Immature natural killer cell (primary cell): ENCODE results near the gene MST1. TPM values are rescaled to one million over a fixed set of nuclear protein-coding genes. Genes with fewer than 3 reads are reported as not detected.
"Not testable (repeated sequence)": the region's sequence is repeated elsewhere in the genome, so short reads cannot be mapped to it uniquely, and the experiment has no call there.

ENCODE experiments used
- DNase-seq, 3 donors: peaks; one replicate each; pipeline ENCODE4 v3.0.0; 2022; ENCODE audit warnings: mixed read lengths in 1 of 3
- H3K27ac Mint-ChIP-seq, 6 donors: one replicate each; pipeline ENCODE4 v1.8.0; 2020; ENCODE audit warnings: mixed read lengths in 6 of 6, mild to moderate bottlenecking in 5 of 6, inconsistent platforms in 4 of 6, moderate library complexity in 3 of 6
- H3K27me3 Mint-ChIP-seq, 3 donors: one replicate each; pipeline ENCODE4 v1.8.0; 2020 to 2021; ENCODE audit warnings: low read depth in 3 of 3, mild to moderate bottlenecking in 3 of 3, mixed read lengths in 3 of 3, moderate library complexity in 3 of 3, inconsistent platforms in 1 of 3
- H3K36me3 Mint-ChIP-seq, 3 donors: one replicate each; pipeline ENCODE4 v1.8.0; 2020; ENCODE audit warnings: mixed read lengths in 3 of 3, inconsistent platforms in 2 of 3, mild to moderate bottlenecking in 2 of 3
- H3K4me1 Mint-ChIP-seq, 2 donors: one replicate each; pipeline ENCODE4 v1.8.0; 2020; ENCODE audit warnings: inconsistent platforms in 2 of 2, mild to moderate bottlenecking in 2 of 2, mixed read lengths in 2 of 2, moderate library complexity in 1 of 2
- H3K4me3 Mint-ChIP-seq, 5 donors: one replicate each; pipeline ENCODE4 v1.8.0; 2020; ENCODE audit warnings: mild to moderate bottlenecking in 5 of 5, mixed read lengths in 5 of 5, inconsistent platforms in 3 of 5, moderate library complexity in 3 of 5
- H3K9me3 Mint-ChIP-seq, 6 donors: one replicate each; pipeline ENCODE4 v1.8.0; 2020; ENCODE audit warnings: mild to moderate bottlenecking in 6 of 6, mixed read lengths in 6 of 6, inconsistent platforms in 4 of 6, moderate library complexity in 3 of 6
- polyA plus RNA-seq, 3 donors: library from polyadenylated mRNA; unstranded; fragments of 300-500 nt; fragmentation: Illumina TruSeq; gene quantifications; one replicate each; pipeline ENCODE4 v1.2.3, GENCODE V29; 2021

The MST1 gene
- polyA plus RNA-seq, 3 donors from 2014 or later: 0.19 to 1.3 TPM; not detected in 1

- H3K27me3 Mint-ChIP-seq: peaks cover 8 to 15% (median 9%) of the 10 kb centered on the region in 3 donors
- not testable (repeated sequence) for H3K9me3 Mint-ChIP-seq, DNase-seq, H3K36me3 Mint-ChIP-seq
- H3K4me3 Mint-ChIP-seq: peak overlapping the region in 4 of 5 donors; percentile 27 to 55 (median 34)
- peak overlapping the region in 2 of 6 donors; percentile 7 to 58 for H3K27ac Mint-ChIP-seq
- peaks cover 34 to 43% of the 10 kb centered on the region in 2 donors for H3K4me1 Mint-ChIP-seq
Observed at GRCh38 chr3:49687424-49687795, 1.9 kb downstream of the MST1 start.

GRCh38 chr3:49686769-49687423, 2.4 kb downstream of the MST1 start:
- peak overlapping the region in 2 of 6 donors; percentile 7 to 58 for H3K27ac Mint-ChIP-seq

GRCh38 chr3:49686346-49686745, 2.9 kb downstream of the MST1 start:
- peak overlapping the region; percentile 33 to 69 (median 60) for H3K4me3 Mint-ChIP-seq
- H3K27ac Mint-ChIP-seq, H3K36me3 Mint-ChIP-seq, H3K9me3 Mint-ChIP-seq: not testable (repeated sequence)
- H3K4me1 Mint-ChIP-seq: peaks cover 31 to 40% of the 10 kb centered on the region in 2 donors
- peaks cover 8 to 14% (median 9%) of the 10 kb centered on the region in 3 donors for H3K27me3 Mint-ChIP-seq
- peak in 1 of 3 donors; percentile 17 for DNase-seq

More at GRCh38 chr3:49686769-49687423, 2.4 kb downstream of the MST1 start:
- not testable (repeated sequence) for H3K9me3 Mint-ChIP-seq, H3K36me3 Mint-ChIP-seq
- Mint-ChIP-seq H3K4me1 (peaks cover 32 to 43% of the 10 kb centered on the region in 2 donors), H3K4me3 (peak overlapping the region in 4 of 5 donors; percentile 27 to 55 (median 34)), H3K27me3 (peaks cover 8 to 14% (median 9%) of the 10 kb centered on the region in 3 donors)
- DNase-seq: peak in 2 of 3 donors; percentile 18 to 26

GRCh38 chr3:49685846-49686245, 3.4 kb downstream of the MST1 start:
- H3K27ac Mint-ChIP-seq, H3K9me3 Mint-ChIP-seq, DNase-seq, H3K36me3 Mint-ChIP-seq: not testable (repeated sequence)
- Mint-ChIP-seq H3K27me3 (peaks cover 8 to 14% (median 9%) of the 10 kb centered on the region in 3 donors), H3K4me1 (peaks cover 26 to 35% of the 10 kb centered on the region in 2 donors), H3K4me3 (peak overlapping the region in 1 of 5 donors; percentile 69)

- H3K4me3 Mint-ChIP-seq, H3K9me3 Mint-ChIP-seq, DNase-seq, H3K36me3 Mint-ChIP-seq: not testable (repeated sequence)
- Mint-ChIP-seq H3K27ac (peak overlapping the region in 1 of 6 donors; percentile 26), H3K4me1 (peaks cover 19 to 29% of the 10 kb centered on the region in 2 donors), H3K27me3 (peaks cover 8 to 14% (median 9%) of the 10 kb centered on the region in 3 donors)
Observed at GRCh38 chr3:49685103-49685502, 4.2 kb downstream of the MST1 start.

- H3K9me3 Mint-ChIP-seq, DNase-seq, H3K27ac Mint-ChIP-seq, H3K4me3 Mint-ChIP-seq: not testable (repeated sequence)
- H3K27me3 Mint-ChIP-seq: peaks cover 6 to 12% (median 8%) of the 10 kb centered on the region in 3 donors
- H3K36me3 Mint-ChIP-seq: peaks cover 5 to 14% (median 11%) of the 10 kb centered on the region in 3 donors
- peaks cover 13 to 27% of the 10 kb centered on the region in 2 donors for H3K4me1 Mint-ChIP-seq
Observed at GRCh38 chr3:49684453-49684852, 4.8 kb downstream of the MST1 start.

GRCh38 chr3:49683162-49683561, 6.1 kb downstream of the MST1 start:
- no peak overlapping the region for H3K27ac Mint-ChIP-seq
- no peaks in the 10 kb centered on the region for H3K9me3 Mint-ChIP-seq
- peaks cover 0 to 3% (median 2%) of the 10 kb centered on the region in 3 donors for H3K27me3 Mint-ChIP-seq
- H3K4me1 Mint-ChIP-seq: peaks cover 0 to 16% of the 10 kb centered on the region in 2 donors
- no peak overlapping the region for H3K4me3 Mint-ChIP-seq
- H3K36me3 Mint-ChIP-seq: peaks cover 7 to 17% (median 13%) of the 10 kb centered on the region in 3 donors
- DNase-seq: no peak

GRCh38 chr3:49681543-49681942, 7.7 kb downstream of the MST1 start:
- Mint-ChIP-seq H3K9me3 (no peaks in the 10 kb centered on the region), H3K27me3 (peaks cover 0 to 3% (median 0%) of the 10 kb centered on the region in 3 donors), H3K4me3 (no peak overlapping the region), H3K4me1 (peaks cover 0 to 10% of the 10 kb centered on the region in 2 donors), H3K36me3 (peaks cover 9 to 19% (median 15%) of the 10 kb centered on the region in 3 donors), H3K27ac (no peak overlapping the region)
- no peak for DNase-seq

GRCh38 chr3:49681232-49681522, 8.1 kb downstream of the MST1 start:
- DNase-seq: no peak
- Mint-ChIP-seq H3K4me1 (peaks cover 1 to 10% of the 10 kb centered on the region in 2 donors), H3K27ac (no peak overlapping the region), H3K4me3 (no peak overlapping the region), H3K27me3 (peaks cover 0 to 3% (median 0%) of the 10 kb centered on the region in 3 donors), H3K36me3 (peaks cover 9 to 19% (median 15%) of the 10 kb centered on the region in 3 donors), H3K9me3 (no peaks in the 10 kb centered on the region)

GRCh38 chr3:49680493-49681231, 8.6 kb downstream of the MST1 start:
- H3K9me3 Mint-ChIP-seq: no peaks in the 10 kb centered on the region
- H3K4me1 Mint-ChIP-seq: peaks cover 7 to 13% of the 10 kb centered on the region in 2 donors
- DNase-seq: no peak
- H3K4me3 Mint-ChIP-seq: no peak overlapping the region
- peaks cover 9 to 19% (median 15%) of the 10 kb centered on the region in 3 donors for H3K36me3 Mint-ChIP-seq
- no peak overlapping the region for H3K27ac Mint-ChIP-seq
- peaks cover 0 to 3% (median 0%) of the 10 kb centered on the region in 3 donors for H3K27me3 Mint-ChIP-seq

- H3K4me3 Mint-ChIP-seq: peak overlapping the region in 3 of 5 donors; percentile 15 to 96 (median 44)
- H3K27ac Mint-ChIP-seq: no peak overlapping the region
- no peak for DNase-seq
- peaks cover 32 to 37% of the 10 kb centered on the region in 2 donors for H3K4me1 Mint-ChIP-seq
- peaks cover 0 to 7% (median 7%) of the 10 kb centered on the region in 3 donors for H3K27me3 Mint-ChIP-seq
- H3K9me3 Mint-ChIP-seq: no peaks in the 10 kb centered on the region
- peaks cover 4 to 15% (median 10%) of the 10 kb centered on the region in 3 donors for H3K36me3 Mint-ChIP-seq
Observed at GRCh38 chr3:49675912-49676311, 13.4 kb downstream of the MST1 start.

GRCh38 chr3:49674497-49674983, 14.7 kb downstream of the MST1 start:
- H3K4me3 Mint-ChIP-seq: peak overlapping the region; percentile 91 to 96 (median 93)
- no peak for DNase-seq
- H3K36me3 Mint-ChIP-seq: peaks cover 4 to 5% (median 4%) of the 10 kb centered on the region in 3 donors
- H3K27ac Mint-ChIP-seq: peak overlapping the region; percentile 29 to 97 (median 88)
- H3K4me1 Mint-ChIP-seq: peaks cover 27 to 37% of the 10 kb centered on the region in 2 donors
- peaks cover 0 to 7% (median 7%) of the 10 kb centered on the region in 3 donors for H3K27me3 Mint-ChIP-seq
- H3K9me3 Mint-ChIP-seq: no peaks in the 10 kb centered on the region

- peak; percentile 98 for DNase-seq
- H3K4me1 Mint-ChIP-seq: peaks cover 27 to 37% of the 10 kb centered on the region in 2 donors
- peaks cover 0 to 7% (median 7%) of the 10 kb centered on the region in 3 donors for H3K27me3 Mint-ChIP-seq
- no peaks in the 10 kb centered on the region for H3K9me3 Mint-ChIP-seq
- H3K4me3 Mint-ChIP-seq: peak within 1 kb of the TSS; percentile 91 to 96 (median 93)
- H3K27ac Mint-ChIP-seq: peak within 1 kb of the TSS; percentile 83 to 97 (median 96)
- H3K36me3 Mint-ChIP-seq: peaks cover 4 to 5% (median 4%) of the 10 kb centered on the region in 3 donors
Observed at GRCh38 chr3:49673715-49674496, 15.4 kb downstream of the MST1 start, which contains the start of gene APEH. APEH (plus strand) TSS chr3:49674351; CDS start chr3:49674402, 51 bp downstream.
